OCI-LY1 (cell line): ENCODE data around the gene SH3RF3.

Source experiments
- EZH2 ChIP-seq: fragments of 200-600 bp; sonication (generic), shearing (Covaris generic); IDR thresholded peaks from 2 replicates; pipeline ENCODE4 v1.8.0; 2017; ENCODE audit warnings: borderline replicate concordance, mixed run types, mild to moderate bottlenecking, antibody characterized with exemption, low read length, moderate library complexity, mixed read lengths
- TF ChIP-seq, protein P1 (sequence below): fragments of 200-600 bp; sonication (generic), shearing (Covaris generic); IDR thresholded peaks from 2 replicates; pipeline ENCODE4 v1.5.1; 2017; ENCODE audit warnings: mild to moderate bottlenecking, antibody characterized with exemption, low read length, moderate library complexity, mixed read lengths

DNA sequence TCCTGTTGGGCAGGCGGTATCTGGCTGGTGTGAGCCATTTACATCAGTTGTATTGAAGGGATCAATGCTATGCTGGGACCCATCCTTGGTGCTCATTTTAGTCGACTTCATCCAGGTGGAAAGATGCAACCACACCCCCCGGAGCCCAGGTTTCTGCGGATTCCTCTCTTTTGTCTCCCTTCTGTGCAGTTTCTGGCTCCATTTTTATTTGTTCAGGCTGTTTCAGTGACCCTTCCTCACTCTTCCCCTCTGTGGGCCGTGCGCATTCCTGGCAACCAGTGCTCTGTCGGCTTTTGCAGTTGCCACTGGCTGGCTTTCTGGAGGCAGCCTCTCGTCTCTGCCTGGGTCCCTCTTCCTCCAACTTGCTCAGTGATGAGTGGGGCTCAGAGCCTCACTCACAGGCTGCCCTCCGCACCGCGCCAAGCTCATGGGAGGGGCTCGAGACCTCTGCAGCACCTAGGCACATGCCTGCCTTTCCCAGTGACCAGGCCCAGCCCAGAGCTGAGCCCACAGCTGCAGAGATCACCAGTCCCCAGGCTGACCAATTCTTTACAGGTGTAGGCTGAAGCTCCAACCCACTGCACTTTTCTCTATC, 12.1 kb downstream of the SH3RF3 start:
- TF ChIP-seq, protein P1, sequence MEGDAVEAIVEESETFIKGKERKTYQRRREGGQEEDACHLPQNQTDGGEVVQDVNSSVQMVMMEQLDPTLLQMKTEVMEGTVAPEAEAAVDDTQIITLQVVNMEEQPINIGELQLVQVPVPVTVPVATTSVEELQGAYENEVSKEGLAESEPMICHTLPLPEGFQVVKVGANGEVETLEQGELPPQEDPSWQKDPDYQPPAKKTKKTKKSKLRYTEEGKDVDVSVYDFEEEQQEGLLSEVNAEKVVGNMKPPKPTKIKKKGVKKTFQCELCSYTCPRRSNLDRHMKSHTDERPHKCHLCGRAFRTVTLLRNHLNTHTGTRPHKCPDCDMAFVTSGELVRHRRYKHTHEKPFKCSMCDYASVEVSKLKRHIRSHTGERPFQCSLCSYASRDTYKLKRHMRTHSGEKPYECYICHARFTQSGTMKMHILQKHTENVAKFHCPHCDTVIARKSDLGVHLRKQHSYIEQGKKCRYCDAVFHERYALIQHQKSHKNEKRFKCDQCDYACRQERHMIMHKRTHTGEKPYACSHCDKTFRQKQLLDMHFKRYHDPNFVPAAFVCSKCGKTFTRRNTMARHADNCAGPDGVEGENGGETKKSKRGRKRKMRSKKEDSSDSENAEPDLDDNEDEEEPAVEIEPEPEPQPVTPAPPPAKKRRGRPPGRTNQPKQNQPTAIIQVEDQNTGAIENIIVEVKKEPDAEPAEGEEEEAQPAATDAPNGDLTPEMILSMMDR, result no peak
- no peak for TF ChIP-seq EZH2
